HepG2 (cell line): ENCODE results near the gene ALDH7A1. TPM values are rescaled to one million over a fixed set of nuclear protein-coding genes. Genes with fewer than 3 reads are reported as not detected.
A peak's percentile ranks its signal among the peaks of the same experiment; 100 is the strongest.

Experiments used
- BORCS8-MEF2B ChIP-seq: sonication (generic); formaldehyde crosslinking; IDR thresholded peaks from 2 replicates; pipeline ENCODE4 v1.8.0; 2022; ENCODE audit warnings: mild to moderate bottlenecking, missing genetic modification reagents
- CENPT ChIP-seq: sonication (generic); formaldehyde crosslinking; IDR thresholded peaks from 2 replicates; pipeline ENCODE4 v1.8.0; 2022; ENCODE audit warnings: low read depth, mild to moderate bottlenecking, moderate library complexity, missing genetic modification reagents
- DR1 ChIP-seq: sonication (generic); formaldehyde crosslinking; IDR thresholded peaks from 2 replicates; pipeline ENCODE4 v1.8.0; 2021; ENCODE audit warnings: mild to moderate bottlenecking, missing genetic modification reagents, inconsistent platforms
- FOXC1 ChIP-seq: sonication (generic); formaldehyde crosslinking; IDR thresholded peaks from 2 replicates; pipeline ENCODE4 v1.8.0; 2022; ENCODE audit warnings: mild to moderate bottlenecking, missing genetic modification reagents, borderline replicate concordance
- KLF11 ChIP-seq: IDR thresholded peaks from 2 replicates; pipeline ENCODE4 v1.6.1; 2016; ENCODE audit warnings: missing compliant biosample characterization
- KLF13 ChIP-seq: sonication (generic); formaldehyde crosslinking; IDR thresholded peaks from 2 replicates; pipeline ENCODE4 v1.4.0; 2020; ENCODE audit warnings: mild to moderate bottlenecking, missing genetic modification reagents
- MLLT10 ChIP-seq: sonication (generic); formaldehyde crosslinking; IDR thresholded peaks from 2 replicates; pipeline ENCODE4 v1.4.0; 2020; ENCODE audit warnings: missing genetic modification reagents
- MTA3 ChIP-seq: sonication (generic); formaldehyde crosslinking; IDR thresholded peaks from 2 replicates; pipeline ENCODE4 v1.4.0; 2020; ENCODE audit warnings: missing genetic modification reagents
- MXD1 ChIP-seq: sonication (generic); formaldehyde crosslinking; IDR thresholded peaks from 2 replicates; pipeline ENCODE4 v1.4.0; 2020; ENCODE audit warnings: mild to moderate bottlenecking, missing genetic modification reagents
- RBM22 ChIP-seq: fragments of 200-400 bp; formaldehyde crosslinking; optimal IDR thresholded peaks from 2 replicates; pipeline ENCODE3; 2017; ENCODE audit warnings: mild to moderate bottlenecking, low read length, moderate library complexity
- RFX5 ChIP-seq: IDR thresholded peaks from 2 replicates; pipeline ENCODE4 v1.6.1; 2011; ENCODE audit warnings: low read depth, low read length, improper control_type of control experiment
- RXRB ChIP-seq: IDR thresholded peaks from 2 replicates; pipeline ENCODE4 v1.6.1; 2016; ENCODE audit warnings: borderline replicate concordance, missing genetic modification reagents, missing compliant biosample characterization
- THAP11 ChIP-seq: IDR thresholded peaks from 2 replicates; pipeline ENCODE4 v1.6.1; 2016; ENCODE audit warnings: missing biosample characterization, missing genetic modification reagents
- ZFP82 ChIP-seq: sonication (generic); formaldehyde crosslinking; IDR thresholded peaks from 2 replicates; pipeline ENCODE4 v1.5.1; 2020; ENCODE audit warnings: mild to moderate bottlenecking, missing genetic modification reagents, borderline replicate concordance
- ZNF142 ChIP-seq: sonication (generic); formaldehyde crosslinking; IDR thresholded peaks from 2 replicates; pipeline ENCODE4 v1.4.0; 2020; ENCODE audit warnings: missing genetic modification reagents
- ZNF224 ChIP-seq: sonication (generic); formaldehyde crosslinking; IDR thresholded peaks from 2 replicates; pipeline ENCODE4 v1.5.0; 2020; ENCODE audit warnings: mild to moderate bottlenecking, missing genetic modification reagents
- ZNF296 ChIP-seq: sonication (generic); formaldehyde crosslinking; conservative IDR thresholded peaks from 2 replicates; pipeline ENCODE4 v1.5.0; 2020; ENCODE audit warnings: mild to moderate bottlenecking, missing genetic modification reagents
- ZNF614 ChIP-seq: IDR thresholded peaks from 2 replicates; pipeline ENCODE4 v1.6.1; 2018; ENCODE audit warnings: missing biosample characterization, missing genetic modification reagents, inconsistent platforms, borderline replicate concordance
- ZNF747 ChIP-seq: sonication (generic); formaldehyde crosslinking; IDR thresholded peaks from 2 replicates; pipeline ENCODE4 v1.8.1; 2023; ENCODE audit warnings: missing genetic modification reagents, mild to moderate bottlenecking, borderline replicate concordance
- ZNF800 ChIP-seq: sonication (generic); formaldehyde crosslinking; IDR thresholded peaks from 2 replicates; pipeline ENCODE4 v1.4.0; 2020; ENCODE audit warnings: missing genetic modification reagents
- ZSCAN22 ChIP-seq: sonication (generic); formaldehyde crosslinking; IDR thresholded peaks from 2 replicates; pipeline ENCODE4 v1.4.0; 2020; ENCODE audit warnings: mild to moderate bottlenecking, missing genetic modification reagents
- ZSCAN30 ChIP-seq: sonication (generic); formaldehyde crosslinking; IDR thresholded peaks from 2 replicates; pipeline ENCODE4 v1.5.0; 2020; ENCODE audit warnings: mild to moderate bottlenecking, missing genetic modification reagents
- polyA plus RNA-seq, 8 experiments: library from polyadenylated mRNA; depleted of rRNA in 3 of 8; stranded (reverse) in 7 of 8; unstranded in 1 of 8; fragments of >200 nt; fragmentation: Illumina TruSeq in 4 of 8; extraction: Trizol in 4 of 8; gene quantifications; 2 replicates each; pipeline versions ENCODE4 v1.2.1 to v1.2.3, GENCODE V29; 2011 to 2016; ENCODE audit warnings: low read depth in 4 of 8, missing spikeins in 1 of 8, mixed read lengths in 1 of 8; ENCODE audit not compliant: insufficient read depth in 1 of 8
- total RNA-seq, 5 experiments: library from RNA; depleted of rRNA; stranded (reverse); fragments of >200 nt; fragmentation: Illumina TruSeq; extraction: Trizol; gene quantifications; 2 replicates each; pipeline ENCODE4 v1.2.3, GENCODE V29; 2016; ENCODE audit warnings: low read depth in 1 of 5

The ALDH7A1 gene
- total and polyA plus RNA-seq, 2 of the 13 experiments (the other 11 are each of a cell fraction or from before 2014, with no cell fraction given): 69.0 to 100 TPM

GRCh38 chr5:126600631-126601511 lies 5.9 kb upstream of the ALDH7A1 start, which contains the start of gene PHAX (continued):
- TF ChIP-seq ZNF747 (CRISPR knock-in tag) (0 out of 2 replicates have a peak, but pooled peaks have one; percentile 50), ZNF224 (CRISPR knock-in tag) (0 out of 2 replicates have a peak, but pooled peaks have one; percentile 47), CENPT (CRISPR knock-in tag) (no peak), ZNF800 (CRISPR knock-in tag) (no peak), ZNF296 (CRISPR knock-in tag) (no peak), DR1 (CRISPR knock-in tag) (peak; percentile 59), KLF13 (CRISPR knock-in tag) (no peak), FOXC1 (CRISPR knock-in tag) (peak; percentile 79), THAP11 (CRISPR knock-in tag) (peak; percentile 92), ZSCAN22 (no peak), MXD1 (CRISPR knock-in tag) (peak; percentile 88), RXRB (CRISPR knock-in tag) (no peak), BORCS8-MEF2B (CRISPR knock-in tag) (0 out of 2 replicates have a peak, but pooled peaks have one; percentile 26), KLF11 (CRISPR knock-in tag) (no peak), ZNF142 (peak; percentile 55; the same call in 1 of the 2 replicates), RBM22 (no peak), ZSCAN30 (CRISPR knock-in tag) (no peak), ZNF614 (CRISPR knock-in tag) (peak; percentile 15; the same call in 1 of the 2 replicates), ZFP82 (CRISPR knock-in tag) (peak; percentile 85; the same call in 1 of the 2 replicates), MLLT10 (CRISPR knock-in tag) (no peak), RFX5 (no peak), MTA3 (CRISPR knock-in tag) (no peak)
